SK-N-SH (cell line): ENCODE data around the gene NTN5. TPM values are rescaled to one million over a fixed set of nuclear protein-coding genes. Genes with fewer than 3 reads are reported as not detected.

Source experiments
- CTCF ChIA-PET: fragments of 300-600, 350-600 bp; formaldehyde crosslinking; extraction: SDS; loops from one replicate; lab custom pipeline; 2021; lab: Yijun Ruan, JAX
- POLR2A ChIA-PET: fragments of 350-600 bp; sonication (Branson Sonifier 250); formaldehyde crosslinking; extraction: SDS; loops from one replicate; lab custom pipeline; 2020; ENCODE audit warnings: antibody characterized with exemption, inconsistent platforms; lab: Yijun Ruan, JAX
- DNase-seq: peaks from one replicate; pipeline ENCODE4 v3.0.0; 2012
- H2AFZ ChIP-seq: fragments of 200-600 bp; sonication (generic); 2 replicates; pipeline ENCODE4 v1.8.1; 2016; ENCODE audit warnings: antibody characterized with exemption, mild to moderate bottlenecking, low read depth
- H3F3A ChIP-seq: fragments of 200-600 bp; sonication (generic); replicated peaks from 2 replicates; pipeline ENCODE3; 2016; ENCODE audit warnings: antibody characterized with exemption, mild to moderate bottlenecking; ENCODE audit not compliant: insufficient read depth
- H3K27ac ChIP-seq, 2 experiments: fragments of 200-500 bp in 1 of 2; fragments of 200-600 bp in 1 of 2; sonication (Bioruptor generic) in 1 of 2; sonication (generic), shearing (Covaris generic) in 1 of 2; 2 replicates each; pipeline versions ENCODE4 v1.5.1 to v1.6.1; 2014 to 2016; ENCODE audit warnings: low read depth in 2 of 2, inconsistent platforms in 1 of 2, low read length in 1 of 2, mild to moderate bottlenecking in 1 of 2, mixed read lengths in 1 of 2
- H3K27me3 ChIP-seq: fragments of 200-600 bp; sonication (generic), shearing (Covaris generic); 2 replicates; pipeline ENCODE4 v1.6.1; 2016; ENCODE audit warnings: mixed run types; ENCODE audit not compliant: insufficient read depth
- H3K36me3 ChIP-seq, 2 experiments: fragments of 200-500 bp in 1 of 2; fragments of 200-600 bp in 1 of 2; sonication (Bioruptor generic) in 1 of 2; sonication (generic) in 1 of 2; replicated peaks in 1 of 2; 2 replicates each; pipeline versions ENCODE3 to v1.5.1; 2014 to 2016; ENCODE audit warnings: low read length in 1 of 2, mild to moderate bottlenecking in 1 of 2; ENCODE audit not compliant: insufficient read depth in 2 of 2, control insufficient read depth in 1 of 2
- H3K4me1 ChIP-seq, 2 experiments: fragments of 200-500 bp in 1 of 2; fragments of 200-600 bp in 1 of 2; sonication (Bioruptor generic) in 1 of 2; sonication (generic), shearing (Covaris generic) in 1 of 2; 2 replicates each; pipeline versions ENCODE4 v1.5.1 to v1.6.1; 2014 to 2016; ENCODE audit warnings: low read depth in 1 of 2, low read length in 1 of 2, mixed run types in 1 of 2; ENCODE audit not compliant: insufficient read depth in 2 of 2, control insufficient read depth in 1 of 2
- H3K4me2 ChIP-seq: fragments of 200-600 bp; sonication (generic), shearing (Covaris generic); 2 replicates; pipeline ENCODE4 v1.6.1; 2017; ENCODE audit warnings: mixed run types
- H3K4me3 ChIP-seq, 2 experiments: fragments of 200-500 bp in 1 of 2; fragments of 200-600 bp in 1 of 2; sonication (Bioruptor generic) in 1 of 2; sonication (generic), shearing (Covaris generic) in 1 of 2; 2 replicates each; pipeline versions ENCODE4 v1.5.1 to v1.8.1; 2014 to 2016; ENCODE audit warnings: low read depth in 2 of 2, inconsistent platforms in 1 of 2, low read length in 1 of 2, mild to moderate bottlenecking in 1 of 2, mixed read lengths in 1 of 2, moderate library complexity in 1 of 2
- H3K79me2 ChIP-seq: fragments of 200-600 bp; sonication (generic); 2 replicates; pipeline ENCODE4 v1.8.1; 2017; ENCODE audit warnings: mild to moderate bottlenecking; ENCODE audit not compliant: insufficient read depth
- H3K9ac ChIP-seq: fragments of 200-600 bp; sonication (generic); 2 replicates; pipeline ENCODE4 v1.6.1; 2017; ENCODE audit warnings: mixed run types
- H3K9me2 ChIP-seq: fragments of 200-600 bp; sonication (generic); 2 replicates; pipeline ENCODE4 v1.6.1; 2017; ENCODE audit warnings: mixed run types
- H3K9me3 ChIP-seq: fragments of 200-600 bp; sonication (generic); 2 replicates; pipeline ENCODE4 v1.6.1; 2017; ENCODE audit warnings: mixed run types, mild to moderate bottlenecking, moderate library complexity
- H4K20me1 ChIP-seq: fragments of 200-600 bp; sonication (generic); 2 replicates; pipeline ENCODE4 v1.6.1; 2017; ENCODE audit warnings: mild to moderate bottlenecking, mixed run types; ENCODE audit not compliant: insufficient read depth
- ELF1 ChIP-seq: IDR thresholded peaks from 2 replicates; pipeline ENCODE4 v1.4.0; 2012
- EZH2phosphoT487 ChIP-seq: fragments of 200-600 bp; sonication (generic); IDR thresholded peaks from 2 replicates; pipeline ENCODE4 v1.6.1; 2017; ENCODE audit warnings: low read depth, mixed run types, mild to moderate bottlenecking, antibody characterized with exemption, moderate library complexity, borderline replicate concordance
- FOXJ3 ChIP-seq: sonication (generic); formaldehyde crosslinking; IDR thresholded peaks from 2 replicates; pipeline ENCODE4 v1.5.1; 2020; ENCODE audit warnings: mild to moderate bottlenecking, missing genetic modification reagents
- GABPA ChIP-seq: IDR thresholded peaks from 2 replicates; pipeline ENCODE4 v1.4.0; 2012; ENCODE audit warnings: low read depth, mild to moderate bottlenecking
- GATA2 ChIP-seq: sonication (generic); formaldehyde crosslinking; IDR thresholded peaks from 2 replicates; pipeline ENCODE4 v1.5.0; 2020; ENCODE audit warnings: mild to moderate bottlenecking, missing genetic modification reagents
- JUND ChIP-seq: IDR thresholded peaks from 2 replicates; pipeline ENCODE4 v1.4.0; 2012
- MAX ChIP-seq: IDR thresholded peaks from 2 replicates; pipeline ENCODE4 v1.4.0; 2012; ENCODE audit warnings: low read depth
- MXI1 ChIP-seq: IDR thresholded peaks from 2 replicates; pipeline ENCODE4 v1.6.1; 2012; ENCODE audit warnings: mild to moderate bottlenecking, low read depth, low read length, improper control_type of control experiment
- NFIC ChIP-seq: IDR thresholded peaks from 2 replicates; pipeline ENCODE4 v1.4.0; 2012; ENCODE audit warnings: borderline replicate concordance
- NRF1 ChIP-seq: IDR thresholded peaks from 2 replicates; pipeline ENCODE4 v1.6.1; 2012; ENCODE audit warnings: low read depth, mild to moderate bottlenecking, low read length
- RCOR1 ChIP-seq: fragments of 150-350 bp; IDR thresholded peaks from 2 replicates; pipeline ENCODE4 v1.6.1; 2017; ENCODE audit warnings: antibody characterized with exemption, low read length
- RXRA ChIP-seq: IDR thresholded peaks from 2 replicates; pipeline ENCODE4 v1.4.0; 2012; ENCODE audit warnings: low read depth, mild to moderate bottlenecking, borderline replicate concordance
- TCF12 ChIP-seq: IDR thresholded peaks from 2 replicates; pipeline ENCODE4 v1.4.0; 2012
- WGBS: methylation state at CpG from one replicate; pipeline ENCODE4 v1.1.6; 2017; ENCODE audit warnings: low lambda C conversion rate; 5-methylcytosine and 5-hydroxymethylcytosine counted together
- polyA plus RNA-seq, 3 experiments: library from polyadenylated mRNA; depleted of rRNA; stranded (reverse); fragments of >200 nt; gene quantifications; 2 replicates each; pipeline ENCODE4 v1.2.3, GENCODE V29; 2012
- TF ChIP-seq, protein P1 (sequence below): fragments of 200-600 bp; sonication (generic); IDR thresholded peaks from 2 replicates; pipeline ENCODE4 v1.6.1; 2017; ENCODE audit warnings: antibody characterized with exemption, mild to moderate bottlenecking, moderate library complexity
- TF ChIP-seq, protein P2 (sequence below): fragments of 150-350 bp; IDR thresholded peaks from 2 replicates; pipeline ENCODE4 v1.6.1; 2016; ENCODE audit warnings: mild to moderate bottlenecking, low read depth, low read length

The NTN5 gene
- polyA plus RNA-seq, 1 of the 3 experiments (the other 2 are of a cell fraction), result 0.74 TPM

GRCh38 chr19:48674921-48675824 is 2.4 kb upstream of the NTN5 start (continued):
- TF ChIP-seq ELF1 (no peak), RCOR1 (no peak)

DNA sequence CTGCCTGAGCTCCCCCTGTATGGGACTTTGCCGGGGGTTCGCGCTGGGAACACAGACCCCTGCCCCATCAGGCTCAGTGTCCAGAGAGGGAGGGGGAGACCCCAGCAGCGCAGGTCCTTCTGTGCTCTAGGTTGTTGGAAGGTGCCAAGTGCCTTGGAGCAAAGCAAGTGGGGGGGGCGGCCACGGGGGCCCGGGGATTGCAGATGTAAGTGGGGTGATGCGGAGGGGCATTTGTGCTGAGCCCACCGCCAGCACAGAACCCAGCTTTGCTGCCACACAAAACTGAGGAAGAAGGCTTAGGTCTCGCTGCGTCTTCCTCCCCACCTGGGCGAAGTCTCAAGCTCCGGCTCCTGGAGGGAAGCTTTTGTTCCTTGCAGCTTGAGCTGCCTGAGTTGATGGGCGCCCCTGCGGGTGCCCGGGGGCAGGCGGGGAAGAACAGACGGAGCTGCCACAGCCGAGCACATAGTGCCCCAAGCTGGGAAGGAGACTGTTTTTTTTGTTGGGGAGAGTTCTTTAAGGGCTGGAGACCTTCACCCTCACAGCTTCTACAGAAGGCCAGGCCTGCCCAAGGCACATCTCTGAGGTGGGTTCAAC is 1.5 kb upstream of the NTN5 start:
- Histone ChIP-seq H3K4me3 (no peak overlapping the region), H3K27me3 (no peaks in the 10 kb centered on the region), H3F3A (no peaks in the 10 kb centered on the region), H3K9me2 (no peaks in the 10 kb centered on the region), H4K20me1 (no peaks in the 10 kb centered on the region), H2AFZ (no peak overlapping the region), H3K4me2 (no peak overlapping the region), H3K79me2 (no peaks in the 10 kb centered on the region), H3K9me3 (no peaks in the 10 kb centered on the region), H3K9ac (no peak overlapping the region), H3K36me3 (no peaks in the 10 kb centered on the region), H3K27ac (no peak overlapping the region), H3K4me1 (peaks cover 0 to 8% of the 10 kb centered on the region in 2 experiments; a peak in 1 of 4 replicates)
- POLR2A ChIA-PET, result interaction anchor here (1.5 to 2.1 kb wide), 2 partner anchors 28 to 65 kb away, joined by 3 to 7 read pairs; partner anchors contain the start of gene CA11
- TF ChIP-seq NRF1 (no peak), FOXJ3 (no peak), RXRA (no peak), MXI1 (no peak), GABPA (no peak), EZH2phosphoT487 (no peak), NFIC (no peak)
- 92% methylated on average over 13 of the region's 19 CpGs for WGBS
- DNase-seq, result no peak
- CTCF ChIA-PET, result interaction anchor here (0.6 to 3.7 kb wide), 22 partner anchors 8 to 297 kb away, joined by 3 to 35 read pairs (median 4); partner anchors contain the start of genes BAX, CA11 and FUT2

DNA sequence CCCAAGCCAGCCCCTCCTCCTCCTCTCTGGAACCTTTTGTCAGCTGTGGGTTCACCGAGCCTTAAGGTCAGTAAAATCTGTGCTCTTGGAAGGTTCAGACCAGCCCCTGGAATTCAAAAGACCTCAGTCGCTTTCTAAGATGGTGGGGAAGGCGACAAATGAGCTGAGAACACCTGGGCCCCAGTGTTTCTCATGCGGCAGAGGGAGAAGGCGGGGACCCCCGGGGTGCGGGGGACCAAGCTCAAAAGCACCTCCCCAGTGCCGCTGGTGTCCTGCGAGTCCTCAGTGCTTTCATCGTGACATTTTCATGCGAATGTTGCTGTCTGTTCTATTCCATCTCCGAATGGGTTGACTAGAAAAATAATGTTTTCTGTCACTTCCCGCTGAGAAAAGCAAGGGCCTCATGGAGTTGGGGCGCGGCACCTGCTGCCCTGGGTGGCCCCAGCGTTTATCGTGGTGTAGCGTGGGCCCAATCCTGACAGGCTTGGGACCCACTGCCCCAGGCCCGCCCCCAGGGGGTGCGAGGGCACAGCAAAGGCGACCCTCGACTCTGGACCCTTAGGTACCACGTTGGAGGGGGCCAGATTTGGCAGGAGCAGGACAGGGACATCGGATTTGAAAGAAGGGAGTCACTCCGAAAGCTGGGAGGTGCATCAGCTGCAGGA is 751 bp upstream of the NTN5 start:
- H3K9me3 ChIP-seq, result no peaks in the 10 kb centered on the region
- TF ChIP-seq, protein P1, sequence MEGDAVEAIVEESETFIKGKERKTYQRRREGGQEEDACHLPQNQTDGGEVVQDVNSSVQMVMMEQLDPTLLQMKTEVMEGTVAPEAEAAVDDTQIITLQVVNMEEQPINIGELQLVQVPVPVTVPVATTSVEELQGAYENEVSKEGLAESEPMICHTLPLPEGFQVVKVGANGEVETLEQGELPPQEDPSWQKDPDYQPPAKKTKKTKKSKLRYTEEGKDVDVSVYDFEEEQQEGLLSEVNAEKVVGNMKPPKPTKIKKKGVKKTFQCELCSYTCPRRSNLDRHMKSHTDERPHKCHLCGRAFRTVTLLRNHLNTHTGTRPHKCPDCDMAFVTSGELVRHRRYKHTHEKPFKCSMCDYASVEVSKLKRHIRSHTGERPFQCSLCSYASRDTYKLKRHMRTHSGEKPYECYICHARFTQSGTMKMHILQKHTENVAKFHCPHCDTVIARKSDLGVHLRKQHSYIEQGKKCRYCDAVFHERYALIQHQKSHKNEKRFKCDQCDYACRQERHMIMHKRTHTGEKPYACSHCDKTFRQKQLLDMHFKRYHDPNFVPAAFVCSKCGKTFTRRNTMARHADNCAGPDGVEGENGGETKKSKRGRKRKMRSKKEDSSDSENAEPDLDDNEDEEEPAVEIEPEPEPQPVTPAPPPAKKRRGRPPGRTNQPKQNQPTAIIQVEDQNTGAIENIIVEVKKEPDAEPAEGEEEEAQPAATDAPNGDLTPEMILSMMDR, result no peak
- TF ChIP-seq JUND (no peak), NFIC (no peak), GATA2 (no peak), TCF12 (no peak), MAX (no peak), GABPA (no peak)
- TF ChIP-seq, protein P2, sequence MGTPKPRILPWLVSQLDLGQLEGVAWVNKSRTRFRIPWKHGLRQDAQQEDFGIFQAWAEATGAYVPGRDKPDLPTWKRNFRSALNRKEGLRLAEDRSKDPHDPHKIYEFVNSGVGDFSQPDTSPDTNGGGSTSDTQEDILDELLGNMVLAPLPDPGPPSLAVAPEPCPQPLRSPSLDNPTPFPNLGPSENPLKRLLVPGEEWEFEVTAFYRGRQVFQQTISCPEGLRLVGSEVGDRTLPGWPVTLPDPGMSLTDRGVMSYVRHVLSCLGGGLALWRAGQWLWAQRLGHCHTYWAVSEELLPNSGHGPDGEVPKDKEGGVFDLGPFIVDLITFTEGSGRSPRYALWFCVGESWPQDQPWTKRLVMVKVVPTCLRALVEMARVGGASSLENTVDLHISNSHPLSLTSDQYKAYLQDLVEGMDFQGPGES, result no peak
- CTCF ChIA-PET, result interaction anchor here (0.7 to 3.7 kb wide), 9 partner anchors 17 to 826 kb away, joined by 3 to 35 read pairs (median 13); partner anchors contain the start of genes BAX, CA11 and FUT2
- no peaks in the 10 kb centered on the region for H3K79me2 ChIP-seq
- no peak overlapping the region for H3K27ac ChIP-seq
- H3K9me2 ChIP-seq, result no peaks in the 10 kb centered on the region
- no peaks in the 10 kb centered on the region for H3K36me3 ChIP-seq
- no peak for DNase-seq
- H3K9ac ChIP-seq, result no peak overlapping the region
- H3F3A ChIP-seq, result no peaks in the 10 kb centered on the region
- no peaks in the 10 kb centered on the region for H3K27me3 ChIP-seq
- H2AFZ ChIP-seq, result no peak overlapping the region
- H3K4me2 ChIP-seq, result no peak overlapping the region
- no peak overlapping the region for H3K4me3 ChIP-seq
- POLR2A ChIA-PET, result no interaction called here
- H3K4me1 ChIP-seq, result peaks cover 0 to 8% of the 10 kb centered on the region in 2 experiments; a peak in 1 of 4 replicates
- H4K20me1 ChIP-seq, result no peaks in the 10 kb centered on the region
- 87% methylated on average over 21 of the region's 25 CpGs for WGBS
